ENCODE results near the gene CGB8.

Gene CGB8

GRCh38 chr19:49085868-49086232 lies 36.9 kb upstream of the CGB8 start:
- TF ChIP-seq, protein P1, sequence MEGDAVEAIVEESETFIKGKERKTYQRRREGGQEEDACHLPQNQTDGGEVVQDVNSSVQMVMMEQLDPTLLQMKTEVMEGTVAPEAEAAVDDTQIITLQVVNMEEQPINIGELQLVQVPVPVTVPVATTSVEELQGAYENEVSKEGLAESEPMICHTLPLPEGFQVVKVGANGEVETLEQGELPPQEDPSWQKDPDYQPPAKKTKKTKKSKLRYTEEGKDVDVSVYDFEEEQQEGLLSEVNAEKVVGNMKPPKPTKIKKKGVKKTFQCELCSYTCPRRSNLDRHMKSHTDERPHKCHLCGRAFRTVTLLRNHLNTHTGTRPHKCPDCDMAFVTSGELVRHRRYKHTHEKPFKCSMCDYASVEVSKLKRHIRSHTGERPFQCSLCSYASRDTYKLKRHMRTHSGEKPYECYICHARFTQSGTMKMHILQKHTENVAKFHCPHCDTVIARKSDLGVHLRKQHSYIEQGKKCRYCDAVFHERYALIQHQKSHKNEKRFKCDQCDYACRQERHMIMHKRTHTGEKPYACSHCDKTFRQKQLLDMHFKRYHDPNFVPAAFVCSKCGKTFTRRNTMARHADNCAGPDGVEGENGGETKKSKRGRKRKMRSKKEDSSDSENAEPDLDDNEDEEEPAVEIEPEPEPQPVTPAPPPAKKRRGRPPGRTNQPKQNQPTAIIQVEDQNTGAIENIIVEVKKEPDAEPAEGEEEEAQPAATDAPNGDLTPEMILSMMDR (IDR thresholded peaks at IDR 0.05; ENCODE audit: low read depth, low read length) = no peak
- peaks cover 3% of the 10 kb centered on the region for H3K4me1 ChIP-seq
- DNase-seq = no peak
- H3K4me3 ChIP-seq (ENCODE audit: low read depth, low read length) = peak overlapping the region; percentile 76
- H3K27me3 ChIP-seq = no peaks in the 10 kb centered on the region
- H3K36me3 ChIP-seq = peaks cover 40% of the 10 kb centered on the region
- no peaks in the 10 kb centered on the region for H3K9me3 ChIP-seq

DNA sequence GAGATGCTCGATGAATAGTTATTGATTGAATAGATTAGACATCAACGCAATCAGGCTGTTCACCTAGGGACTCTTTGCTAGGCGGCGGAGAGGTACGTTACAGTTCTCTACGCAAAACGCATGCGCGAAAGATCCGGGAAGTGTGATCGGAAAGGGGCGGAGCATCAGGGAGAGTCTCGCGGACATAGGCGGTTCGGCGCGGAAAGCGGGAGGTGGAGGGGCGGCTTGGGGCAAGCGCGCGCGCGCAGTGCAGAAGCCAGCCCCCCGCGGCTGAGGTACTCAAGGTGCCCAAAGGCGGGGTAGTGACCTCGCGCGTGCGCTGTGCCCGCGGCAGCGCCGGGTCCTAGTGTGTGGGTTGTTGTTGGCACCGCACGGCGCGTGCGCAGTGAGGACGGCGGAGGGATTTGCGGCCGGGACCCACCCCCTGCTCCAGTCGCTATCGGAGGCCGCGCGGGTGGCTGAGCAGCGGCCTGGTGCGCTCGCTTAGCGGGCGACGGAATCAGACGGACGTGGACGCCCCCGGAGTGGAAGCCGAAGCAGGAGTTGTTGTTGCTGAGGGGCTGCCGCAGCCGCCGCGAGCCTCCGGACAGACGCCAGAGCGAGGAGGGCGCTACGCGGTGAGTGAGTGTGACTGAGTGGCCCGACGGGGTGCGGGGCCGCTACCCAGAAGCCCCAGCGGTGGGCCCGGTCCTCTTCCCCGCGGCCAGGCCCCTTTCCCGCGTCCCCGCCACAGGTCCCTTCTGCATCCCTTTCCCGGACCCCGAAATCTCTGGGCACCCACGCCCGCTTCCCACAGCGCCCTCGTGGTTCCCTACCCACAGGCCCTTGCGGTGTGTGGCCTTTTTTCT lies 36.3 kb upstream of the CGB8 start, which contains the start of gene SNRNP70:
Gene SNRNP70 (plus strand): TSS at position 432 of the 848 bp plus-strand sequence. CDS start 964 bp downstream, outside the sequence.
- Histone ChIP-seq H3K4me1 (peaks cover 3% of the 10 kb centered on the region), H3K27me3 (no peaks in the 10 kb centered on the region), H3K9me3 (no peaks in the 10 kb centered on the region), H3K4me3 (ENCODE audit: low read depth, low read length) (peak within 1 kb of the TSS; percentile 76), H3K36me3 (peaks cover 34% of the 10 kb centered on the region)
- DNase-seq = peak; percentile 100
- TF ChIP-seq, protein P1 (IDR thresholded peaks at IDR 0.05; ENCODE audit: low read depth, low read length) = no peak

- no peak for DNase-seq
- no peaks in the 10 kb centered on the region for H3K27me3 ChIP-seq
- H3K36me3 ChIP-seq = peaks cover 29% of the 10 kb centered on the region
- H3K9me3 ChIP-seq = no peaks in the 10 kb centered on the region
- TF ChIP-seq, protein P1 (IDR thresholded peaks at IDR 0.05; ENCODE audit: low read depth, low read length) = no peak
- peaks cover 3% of the 10 kb centered on the region for H3K4me1 ChIP-seq
- H3K4me3 ChIP-seq (ENCODE audit: low read depth, low read length) = peak overlapping the region; percentile 76
Observed at GRCh38 chr19:49084206-49085019, 35.5 kb upstream of the CGB8 start.

DNA sequence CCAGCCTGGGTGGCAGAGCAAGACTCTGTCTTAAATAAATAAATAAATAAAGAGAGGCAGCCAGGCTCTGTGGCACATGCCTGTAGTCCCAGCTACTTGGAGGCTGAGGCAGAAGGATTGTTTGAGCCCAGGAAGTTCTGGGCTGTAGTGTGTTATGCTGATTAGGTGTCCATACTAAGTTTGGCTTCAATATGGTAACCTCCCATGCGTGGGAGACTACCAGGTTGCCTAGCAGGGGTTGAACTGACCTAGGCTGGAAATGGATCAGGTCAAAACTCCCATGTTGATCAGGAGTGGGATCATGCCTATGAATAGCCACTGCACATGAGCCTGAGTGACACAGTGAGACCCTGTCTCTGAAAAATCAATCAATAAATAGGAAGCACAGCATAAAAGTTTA lies 32.4 kb upstream of the CGB8 start:
- no peak for DNase-seq
- Histone ChIP-seq H3K4me1 (peaks cover 3% of the 10 kb centered on the region), H3K27me3 (no peaks in the 10 kb centered on the region), H3K9me3 (no peaks in the 10 kb centered on the region), H3K4me3 (ENCODE audit: low read depth, low read length) (no peak overlapping the region), H3K36me3 (peaks cover 2% of the 10 kb centered on the region; the same call in 1 of the 2 replicates)
- TF ChIP-seq, protein P1 (IDR thresholded peaks at IDR 0.05; ENCODE audit: low read depth, low read length) = no peak

- TF ChIP-seq, protein P1 (IDR thresholded peaks at IDR 0.05; ENCODE audit: low read depth, low read length) = no peak
Observed at GRCh38 chr19:49080392-49080791, 31.5 kb upstream of the CGB8 start.

More at GRCh38 chr19:49080392-49080791, 31.5 kb upstream of the CGB8 start:
- no peaks in the 10 kb centered on the region for H3K27me3 ChIP-seq
- H3K9me3 ChIP-seq = no peaks in the 10 kb centered on the region
- no peak overlapping the region for H3K4me3 ChIP-seq (ENCODE audit: low read depth, low read length)
- H3K4me1 ChIP-seq = peaks cover 3% of the 10 kb centered on the region
- H3K36me3 ChIP-seq = no peaks in the 10 kb centered on the region
- DNase-seq = no peak

Measured in BE2C (cell line).